Neural crest cell (in vitro differentiated cells): Measurements from ENCODE around the gene GLP1R. TPM values are rescaled to one million over a fixed set of nuclear protein-coding genes. Genes with fewer than 3 reads are reported as not detected.

Experiments
- DNase-seq: peaks from one replicate; pipeline ENCODE4 v3.0.0; 2021; ENCODE audit warnings: low read depth, mixed read lengths, low spot score
- H3K27ac Mint-ChIP-seq: one replicate; pipeline ENCODE4 v1.8.0; 2021; ENCODE audit warnings: mild to moderate bottlenecking, mixed read lengths; ENCODE audit not compliant: unreplicated experiment
- H3K27me3 Mint-ChIP-seq: 2 replicates; pipeline ENCODE4 v1.8.0; 2021; ENCODE audit warnings: low read depth, mild to moderate bottlenecking, mixed read lengths
- H3K36me3 Mint-ChIP-seq: 2 replicates; pipeline ENCODE4 v1.8.0; 2021; ENCODE audit warnings: low read depth, mild to moderate bottlenecking, mixed read lengths
- H3K4me1 Mint-ChIP-seq: 2 replicates; pipeline ENCODE4 v1.8.0; 2021; ENCODE audit warnings: mixed read lengths
- H3K4me3 Mint-ChIP-seq: one replicate; pipeline ENCODE4 v1.8.0; 2021; ENCODE audit warnings: mild to moderate bottlenecking, mixed read lengths
- H3K9me3 Mint-ChIP-seq: 2 replicates; pipeline ENCODE4 v1.8.0; 2021; ENCODE audit warnings: mixed read lengths
- total RNA-seq: library from RNA; stranded (reverse); gene quantifications from 2 replicates; pipeline ENCODE4 v1.2.1, GENCODE V29; 2021
- TF ChIP-seq, protein P1 (sequence below): fragments of 200-600 bp; sonication (generic); conservative IDR thresholded peaks from 2 replicates; pipeline ENCODE4 v1.5.0; 2021; ENCODE audit warnings: antibody characterized with exemption, mild to moderate bottlenecking

Gene GLP1R
- total RNA-seq, 1 donor from 2014 or later: 0.65 TPM

DNA sequence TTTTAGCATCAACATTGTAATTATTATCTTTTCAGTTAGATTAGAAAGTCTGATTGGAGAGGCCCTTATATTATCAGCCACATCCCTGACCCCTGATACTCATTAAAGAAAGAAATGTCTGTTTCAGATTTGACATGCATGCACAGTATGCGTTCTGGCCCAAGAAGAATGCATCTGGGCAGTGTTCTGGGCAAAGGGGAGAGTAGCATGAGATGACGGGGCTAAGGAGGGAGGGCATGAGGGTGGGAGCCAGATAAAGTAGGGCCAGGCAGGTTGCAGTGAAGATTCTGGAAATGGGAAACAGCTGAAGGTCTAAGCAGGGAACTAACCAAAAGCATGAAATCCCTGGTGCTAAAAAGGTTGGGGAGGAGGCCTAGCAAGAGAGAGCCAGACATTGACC, 59.1 kb downstream of the GLP1R start:
- TF ChIP-seq, protein P1, sequence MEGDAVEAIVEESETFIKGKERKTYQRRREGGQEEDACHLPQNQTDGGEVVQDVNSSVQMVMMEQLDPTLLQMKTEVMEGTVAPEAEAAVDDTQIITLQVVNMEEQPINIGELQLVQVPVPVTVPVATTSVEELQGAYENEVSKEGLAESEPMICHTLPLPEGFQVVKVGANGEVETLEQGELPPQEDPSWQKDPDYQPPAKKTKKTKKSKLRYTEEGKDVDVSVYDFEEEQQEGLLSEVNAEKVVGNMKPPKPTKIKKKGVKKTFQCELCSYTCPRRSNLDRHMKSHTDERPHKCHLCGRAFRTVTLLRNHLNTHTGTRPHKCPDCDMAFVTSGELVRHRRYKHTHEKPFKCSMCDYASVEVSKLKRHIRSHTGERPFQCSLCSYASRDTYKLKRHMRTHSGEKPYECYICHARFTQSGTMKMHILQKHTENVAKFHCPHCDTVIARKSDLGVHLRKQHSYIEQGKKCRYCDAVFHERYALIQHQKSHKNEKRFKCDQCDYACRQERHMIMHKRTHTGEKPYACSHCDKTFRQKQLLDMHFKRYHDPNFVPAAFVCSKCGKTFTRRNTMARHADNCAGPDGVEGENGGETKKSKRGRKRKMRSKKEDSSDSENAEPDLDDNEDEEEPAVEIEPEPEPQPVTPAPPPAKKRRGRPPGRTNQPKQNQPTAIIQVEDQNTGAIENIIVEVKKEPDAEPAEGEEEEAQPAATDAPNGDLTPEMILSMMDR: no peak
- H3K4me1 Mint-ChIP-seq: peaks cover 3% of the 10 kb centered on the region
- H3K27ac Mint-ChIP-seq: no peak overlapping the region
- no peaks in the 10 kb centered on the region for H3K9me3 Mint-ChIP-seq
- no peaks in the 10 kb centered on the region for H3K27me3 Mint-ChIP-seq
- peaks cover 25% of the 10 kb centered on the region for H3K36me3 Mint-ChIP-seq
- no peak overlapping the region for H3K4me3 Mint-ChIP-seq
- DNase-seq: no peak

DNA sequence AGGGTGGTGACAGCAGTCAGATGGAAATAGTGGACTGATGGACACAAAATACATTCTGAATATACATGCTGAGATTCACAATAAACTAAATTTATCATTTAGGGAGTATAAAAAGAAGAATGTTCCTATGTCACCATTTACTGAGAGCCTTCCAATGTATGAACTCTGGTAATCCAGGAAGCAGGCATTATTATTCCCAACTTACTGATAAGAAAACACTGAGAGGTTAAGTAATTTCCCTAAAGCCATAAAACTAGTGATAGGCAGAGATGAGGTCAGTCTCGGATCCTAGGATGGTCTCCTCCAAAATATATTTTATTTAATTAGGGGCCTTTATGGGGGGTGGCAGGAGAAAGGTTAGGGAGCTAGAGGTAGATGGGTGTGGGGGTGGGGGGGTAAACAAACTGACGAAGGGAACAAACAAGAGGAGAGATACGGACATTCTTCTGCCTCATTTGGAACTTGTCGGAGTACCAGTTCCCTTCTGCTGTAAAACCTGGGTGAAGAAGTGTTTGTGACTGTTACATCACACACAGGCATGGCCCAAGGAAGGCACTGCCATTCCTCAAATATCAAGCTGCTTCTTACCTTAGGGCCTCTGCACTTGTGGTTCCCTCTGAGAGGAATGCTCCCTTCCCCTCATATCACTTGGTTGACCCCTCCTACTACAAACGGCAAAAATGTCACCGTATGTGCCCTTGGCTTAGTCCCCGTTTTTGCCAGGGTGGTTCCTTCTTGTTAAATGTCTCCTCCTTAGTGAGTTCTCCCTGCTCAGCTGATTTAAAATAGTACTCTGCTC, 59.7 kb downstream of the GLP1R start:
- H3K4me3 Mint-ChIP-seq: no peak overlapping the region

DNA sequence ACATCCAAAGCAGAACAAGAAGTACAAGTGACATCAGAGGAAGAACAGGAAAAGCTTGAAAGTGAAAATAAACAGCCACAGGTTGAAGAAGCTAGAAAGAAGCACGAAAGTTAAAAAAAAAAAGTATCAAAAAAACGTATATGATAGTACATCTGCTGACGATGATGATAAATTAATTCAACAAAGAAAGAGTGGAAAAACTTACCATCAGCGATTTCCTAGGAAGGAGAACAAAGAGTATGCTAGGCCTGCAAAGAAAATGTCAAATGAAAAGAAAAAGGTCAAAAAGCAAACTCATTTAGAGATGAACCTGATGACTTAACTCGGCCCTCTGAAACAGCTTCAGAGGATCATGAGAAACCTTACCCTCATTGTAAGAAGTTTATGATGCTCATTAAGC, 62.7 kb downstream of the GLP1R start:
- Mint-ChIP-seq H3K27ac (no peak overlapping the region), H3K9me3 (no peaks in the 10 kb centered on the region), H3K36me3 (peaks cover 13% of the 10 kb centered on the region), H3K4me1 (peaks cover 21% of the 10 kb centered on the region), H3K27me3 (no peaks in the 10 kb centered on the region), H3K4me3 (no peak overlapping the region)
- DNase-seq: no peak
- TF ChIP-seq, protein P1: no peak

More for the DNA sequence above, 59.7 kb downstream of the GLP1R start:
- Mint-ChIP-seq H3K27ac (no peak overlapping the region), H3K27me3 (no peaks in the 10 kb centered on the region), H3K4me1 (peaks cover 4% of the 10 kb centered on the region), H3K36me3 (peaks cover 25% of the 10 kb centered on the region), H3K9me3 (no peaks in the 10 kb centered on the region)
- TF ChIP-seq, protein P1: no peak
- DNase-seq: no peak

DNA sequence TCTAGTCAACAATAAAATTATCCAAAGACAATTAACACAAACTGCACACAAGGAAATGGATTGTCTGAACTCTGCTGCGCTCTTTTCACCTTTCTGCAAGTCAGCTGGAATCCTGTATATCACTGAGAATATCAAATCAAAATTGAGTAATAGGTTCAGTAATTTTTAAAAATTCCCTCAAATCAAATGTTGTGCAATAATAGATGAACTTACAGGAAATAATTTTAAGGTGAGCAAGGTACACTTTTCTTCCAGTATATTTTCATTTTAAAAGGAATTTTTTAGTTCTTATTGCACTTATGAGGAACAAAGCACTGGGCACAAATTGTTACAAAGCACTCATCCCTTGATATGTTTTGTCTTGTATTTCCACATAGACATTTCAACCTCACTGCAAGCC, 65.2 kb downstream of the GLP1R start:
- Mint-ChIP-seq H3K36me3 (peaks cover 5% of the 10 kb centered on the region), H3K4me3 (peak overlapping the region; percentile 95), H3K27ac (no peak overlapping the region), H3K27me3 (no peaks in the 10 kb centered on the region), H3K9me3 (no peaks in the 10 kb centered on the region), H3K4me1 (peaks cover 21% of the 10 kb centered on the region)
- TF ChIP-seq, protein P1: no peak
- no peak for DNase-seq

DNA sequence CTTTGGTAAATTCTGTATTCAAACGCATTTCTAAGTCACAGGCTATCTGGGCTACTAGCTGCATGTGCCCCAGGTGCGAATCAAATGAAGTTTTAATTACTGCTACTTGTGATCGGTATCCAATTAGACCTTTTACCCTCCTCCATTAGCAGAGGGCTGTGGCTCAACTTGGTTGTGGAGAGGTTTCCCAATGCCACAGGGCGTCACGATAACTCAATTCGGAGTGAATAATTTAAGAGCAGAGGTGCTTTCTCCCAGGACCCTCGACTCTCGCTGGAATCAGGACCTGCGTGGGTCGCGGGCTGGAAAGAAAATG, 65.8 kb downstream of the GLP1R start:
- H3K4me1 Mint-ChIP-seq: peaks cover 21% of the 10 kb centered on the region
- no peaks in the 10 kb centered on the region for H3K27me3 Mint-ChIP-seq
- TF ChIP-seq, protein P1: no peak
- H3K36me3 Mint-ChIP-seq: peaks cover 3% of the 10 kb centered on the region
- peak overlapping the region; percentile 95 for H3K4me3 Mint-ChIP-seq
- no peak for DNase-seq
- H3K27ac Mint-ChIP-seq: peak overlapping the region; percentile 83
- no peaks in the 10 kb centered on the region for H3K9me3 Mint-ChIP-seq
